Smooth muscle cell (in vitro differentiated cells): ENCODE data around the gene CANT1. TPM values are rescaled to one million over a fixed set of nuclear protein-coding genes. Genes with fewer than 3 reads are reported as not detected.

Experiments
- DNase-seq: peaks from one replicate; lab custom pipeline; 2025; ENCODE audit not compliant: unreplicated experiment; lab: John Stamatoyannopoulos, UW
- H2AFZ ChIP-seq: fragments of 200-600 bp; sonication (generic); 2 replicates; pipeline ENCODE4 v1.6.0; 2016; ENCODE audit warnings: antibody characterized with exemption, low read depth, mild to moderate bottlenecking
- H3F3A ChIP-seq: fragments of 200-600 bp; sonication (generic); 2 replicates; pipeline ENCODE4 v1.6.0; 2017; ENCODE audit warnings: antibody characterized with exemption, low read depth
- H3K27ac ChIP-seq: fragments of 200-600 bp; sonication (generic); 2 replicates; pipeline ENCODE4 v1.5.1; 2016; ENCODE audit warnings: low read depth, mild to moderate bottlenecking
- H3K27me3 ChIP-seq: fragments of 200-600 bp; sonication (generic); 2 replicates; pipeline ENCODE4 v1.6.1; 2016; ENCODE audit warnings: low read depth, mild to moderate bottlenecking
- H3K36me3 ChIP-seq: fragments of 200-600 bp; sonication (generic); 2 replicates; pipeline ENCODE4 v1.5.1; 2016; ENCODE audit warnings: low read depth
- H3K4me1 ChIP-seq: fragments of 200-600 bp; sonication (generic); 2 replicates; pipeline ENCODE4 v1.5.1; 2016; ENCODE audit warnings: low read depth
- H3K4me2 ChIP-seq: fragments of 200-600 bp; sonication (generic); 2 replicates; pipeline ENCODE4 v1.6.0; 2016; ENCODE audit warnings: mild to moderate bottlenecking
- H3K4me3 ChIP-seq: fragments of 200-600 bp; sonication (generic); 2 replicates; pipeline ENCODE4 v1.5.1; 2016; ENCODE audit warnings: mild to moderate bottlenecking
- H3K79me2 ChIP-seq: fragments of 200-600 bp; sonication (generic); 2 replicates; pipeline ENCODE4 v1.6.0; 2016; ENCODE audit warnings: low read depth, mild to moderate bottlenecking
- H3K9ac ChIP-seq: fragments of 200-600 bp; sonication (generic); 2 replicates; pipeline ENCODE4 v1.6.0; 2016; ENCODE audit warnings: low read depth
- H3K9me3 ChIP-seq: fragments of 200-600 bp; sonication (generic); replicated peaks from 2 replicates; pipeline ENCODE4 v1.5.1; 2016; ENCODE audit warnings: low read depth
- H4K20me1 ChIP-seq: fragments of 200-600 bp; sonication (generic); 2 replicates; pipeline ENCODE4 v1.6.0; 2016; ENCODE audit warnings: low read depth
- CTCF ChIP-seq: fragments of 200-600 bp; sonication (generic); IDR thresholded peaks from 2 replicates; pipeline ENCODE4 v1.5.1; 2017; ENCODE audit warnings: borderline replicate concordance, mild to moderate bottlenecking, antibody characterized with exemption; ENCODE audit not compliant: insufficient read depth, poor library complexity, severe bottlenecking
- WGBS: methylation state at CpG from one replicate; pipeline ENCODE4 v1.1.7; 2016; ENCODE audit warnings: low lambda C conversion rate; 5-methylcytosine and 5-hydroxymethylcytosine counted together
- polyA plus RNA-seq: library from polyadenylated mRNA; unstranded; fragments of >200 nt; fragmentation: Nextera tagmentation; extraction: Ambion mirVana; gene quantifications from 2 replicates; pipeline ENCODE4 v1.2.1, GENCODE V29; 2016
- total RNA-seq: library from RNA; depleted of rRNA; stranded (reverse); fragments of >200 nt; gene quantifications from 2 replicates; pipeline ENCODE4 v1.2.3, GENCODE V29; 2014

CANT1 gene
- total and polyA plus RNA-seq, 2 experiments from 2014 or later, result 38.3 to 42.1 TPM

GRCh38 chr17:78960928-78961327 lies 48.6 kb downstream of the CANT1 start:
- Histone ChIP-seq H3K27me3 (no peaks in the 10 kb centered on the region), H3K4me2 (no peak overlapping the region), H3K79me2 (no peaks in the 10 kb centered on the region), H3K4me1 (no peaks in the 10 kb centered on the region), H2AFZ (no peak overlapping the region), H3K27ac (no peak overlapping the region), H3K4me3 (no peak overlapping the region), H3K9ac (no peak overlapping the region), H3F3A (no peaks in the 10 kb centered on the region), H4K20me1 (no peaks in the 10 kb centered on the region), H3K36me3 (no peaks in the 10 kb centered on the region), H3K9me3 (no peaks in the 10 kb centered on the region)
- TF ChIP-seq CTCF, result no peak
- DNase-seq, result no peak
- WGBS, result 80% methylated on average over 5 of the region's 5 CpGs

GRCh38 chr17:78959803-78960202 lies 49.8 kb downstream of the CANT1 start:
- no peaks in the 10 kb centered on the region for H3K27me3 ChIP-seq
- 92% methylated on average over 12 of the region's 12 CpGs for WGBS
- H3K9ac ChIP-seq, result no peak overlapping the region
- no peaks in the 10 kb centered on the region for H3K36me3 ChIP-seq
- no peaks in the 10 kb centered on the region for H3K79me2 ChIP-seq
- no peaks in the 10 kb centered on the region for H3K9me3 ChIP-seq
- H2AFZ ChIP-seq, result no peak overlapping the region
- no peak overlapping the region for H3K27ac ChIP-seq
- no peak overlapping the region for H3K4me3 ChIP-seq
- H3K4me1 ChIP-seq, result no peaks in the 10 kb centered on the region
- no peaks in the 10 kb centered on the region for H3F3A ChIP-seq
- DNase-seq, result no peak
- no peak for TF ChIP-seq CTCF
- H3K4me2 ChIP-seq, result no peak overlapping the region
- H4K20me1 ChIP-seq, result no peaks in the 10 kb centered on the region

GRCh38 chr17:78958641-78959127 lies 50.9 kb downstream of the CANT1 start:
- TF ChIP-seq CTCF, result no peak
- Histone ChIP-seq H3K9ac (no peak overlapping the region), H3K4me1 (no peaks in the 10 kb centered on the region), H3K4me3 (no peak overlapping the region), H2AFZ (no peak overlapping the region), H3K27ac (no peak overlapping the region), H3K36me3 (no peaks in the 10 kb centered on the region), H3K4me2 (no peak overlapping the region), H3F3A (no peaks in the 10 kb centered on the region), H3K9me3 (no peaks in the 10 kb centered on the region), H4K20me1 (no peaks in the 10 kb centered on the region), H3K79me2 (no peaks in the 10 kb centered on the region), H3K27me3 (no peaks in the 10 kb centered on the region)
- DNase-seq, result no peak
- WGBS, result 47% methylated on average over 7 of the region's 7 CpGs

- H3K27ac ChIP-seq, result no peak overlapping the region
- no peak for DNase-seq
- H3K4me2 ChIP-seq, result no peak overlapping the region
- no peaks in the 10 kb centered on the region for H3K9me3 ChIP-seq
- no peaks in the 10 kb centered on the region for H3K27me3 ChIP-seq
- no peak overlapping the region for H3K9ac ChIP-seq
- no peaks in the 10 kb centered on the region for H3K36me3 ChIP-seq
- no peaks in the 10 kb centered on the region for H3K4me1 ChIP-seq
- H4K20me1 ChIP-seq, result no peaks in the 10 kb centered on the region
- no peaks in the 10 kb centered on the region for H3F3A ChIP-seq
- no peak for TF ChIP-seq CTCF
- 89% methylated on average over 12 of the region's 12 CpGs for WGBS
- no peak overlapping the region for H3K4me3 ChIP-seq
- H2AFZ ChIP-seq, result no peak overlapping the region
- no peaks in the 10 kb centered on the region for H3K79me2 ChIP-seq
Measured at GRCh38 chr17:78957128-78957527, 52.4 kb downstream of the CANT1 start.
